Parathyroid adenoma (tissue), 2 donors: Measurements from ENCODE around the gene MACF1.

Experiments used
- H2AFZ ChIP-seq: fragments of 300-600 bp; sonication (generic); one replicate; pipeline ENCODE4 v1.7.0; 2017; ENCODE audit warnings: antibody characterized with exemption, mild to moderate bottlenecking
- H3K27ac ChIP-seq: fragments of 300-600 bp; sonication (generic); one replicate; pipeline ENCODE4 v1.7.0; 2017
- H3K27me3 ChIP-seq: fragments of 300-600 bp; sonication (generic); one replicate; pipeline ENCODE4 v1.7.0; 2017; ENCODE audit warnings: low read length; ENCODE audit not compliant: control insufficient read depth, insufficient read depth
- H3K36me3 ChIP-seq: fragments of 300-600 bp; sonication (generic); one replicate; pipeline ENCODE4 v1.7.0; 2017; ENCODE audit warnings: low read length; ENCODE audit not compliant: control insufficient read depth, insufficient read depth
- H3K4me1 ChIP-seq: fragments of 300-600 bp; sonication (generic); one replicate; pipeline ENCODE4 v1.7.0; 2017; ENCODE audit warnings: control low read depth
- H3K4me2 ChIP-seq: fragments of 300-600 bp; sonication (generic); one replicate; pipeline ENCODE4 v1.7.0; 2017; ENCODE audit warnings: low read length
- H3K4me3 ChIP-seq: fragments of 300-600 bp; sonication (generic); one replicate; pipeline ENCODE4 v1.7.0; 2017; ENCODE audit warnings: low read depth, low read length
- H3K79me2 ChIP-seq: fragments of 300-600 bp; sonication (generic); one replicate; pipeline ENCODE4 v1.7.0; 2017; ENCODE audit warnings: control low read depth
- H3K9ac ChIP-seq: fragments of 300-600 bp; sonication (generic); one replicate; pipeline ENCODE4 v1.7.0; 2017; ENCODE audit warnings: mild to moderate bottlenecking
- H3K9me3 ChIP-seq: fragments of 300-600 bp; sonication (generic); one replicate; pipeline ENCODE4 v1.7.0; 2017; ENCODE audit warnings: low read length; ENCODE audit not compliant: control insufficient read depth
- TF ChIP-seq, protein P1 (sequence below): fragments of 300-600 bp; sonication (generic); IDR thresholded peaks from one replicate; pipeline ENCODE4 v1.7.0; 2017; ENCODE audit warnings: antibody characterized with exemption, mild to moderate bottlenecking
- donor health status: primary hyperparathyroidism.

Gene MACF1

DNA sequence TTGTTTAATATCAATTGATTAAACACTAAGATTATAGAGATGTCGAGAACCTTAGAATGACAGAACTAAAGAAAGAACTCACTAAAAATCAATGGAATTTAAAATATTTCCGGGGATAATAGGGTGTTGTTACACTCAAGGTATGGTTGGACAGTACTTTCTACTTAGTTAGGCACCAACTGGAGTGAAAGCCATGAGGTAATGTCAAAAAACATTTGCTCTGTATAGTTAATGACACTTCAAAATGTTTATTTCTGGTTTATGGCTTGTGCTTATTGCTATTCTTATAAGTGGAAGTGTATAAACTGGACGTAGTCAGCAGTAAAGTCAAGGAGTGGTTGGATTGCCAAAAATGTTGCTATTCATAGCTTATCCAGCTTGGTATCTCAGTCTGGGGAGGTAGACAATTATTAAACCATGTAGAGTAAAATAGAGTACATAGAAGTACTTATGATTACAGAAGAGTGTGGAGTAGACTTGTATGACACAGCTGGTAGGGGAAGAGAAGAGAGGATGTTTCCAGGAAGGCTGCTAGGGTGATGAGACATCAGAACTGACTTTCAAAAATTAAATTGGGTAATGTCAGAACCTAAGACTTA is 230.4 kb downstream of the MACF1 start:
- H3K4me3 ChIP-seq, result no peak overlapping the region
- no peak overlapping the region for H3K4me2 ChIP-seq
- H3K79me2 ChIP-seq, result no peaks in the 10 kb centered on the region
- H3K27me3 ChIP-seq, result no peaks in the 10 kb centered on the region
- TF ChIP-seq, protein P1, sequence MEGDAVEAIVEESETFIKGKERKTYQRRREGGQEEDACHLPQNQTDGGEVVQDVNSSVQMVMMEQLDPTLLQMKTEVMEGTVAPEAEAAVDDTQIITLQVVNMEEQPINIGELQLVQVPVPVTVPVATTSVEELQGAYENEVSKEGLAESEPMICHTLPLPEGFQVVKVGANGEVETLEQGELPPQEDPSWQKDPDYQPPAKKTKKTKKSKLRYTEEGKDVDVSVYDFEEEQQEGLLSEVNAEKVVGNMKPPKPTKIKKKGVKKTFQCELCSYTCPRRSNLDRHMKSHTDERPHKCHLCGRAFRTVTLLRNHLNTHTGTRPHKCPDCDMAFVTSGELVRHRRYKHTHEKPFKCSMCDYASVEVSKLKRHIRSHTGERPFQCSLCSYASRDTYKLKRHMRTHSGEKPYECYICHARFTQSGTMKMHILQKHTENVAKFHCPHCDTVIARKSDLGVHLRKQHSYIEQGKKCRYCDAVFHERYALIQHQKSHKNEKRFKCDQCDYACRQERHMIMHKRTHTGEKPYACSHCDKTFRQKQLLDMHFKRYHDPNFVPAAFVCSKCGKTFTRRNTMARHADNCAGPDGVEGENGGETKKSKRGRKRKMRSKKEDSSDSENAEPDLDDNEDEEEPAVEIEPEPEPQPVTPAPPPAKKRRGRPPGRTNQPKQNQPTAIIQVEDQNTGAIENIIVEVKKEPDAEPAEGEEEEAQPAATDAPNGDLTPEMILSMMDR, result no peak
- no peak overlapping the region for H3K27ac ChIP-seq
- no peak overlapping the region for H2AFZ ChIP-seq
- no peaks in the 10 kb centered on the region for H3K36me3 ChIP-seq
- H3K4me1 ChIP-seq, result no peaks in the 10 kb centered on the region
- H3K9me3 ChIP-seq, result no peaks in the 10 kb centered on the region
- no peak overlapping the region for H3K9ac ChIP-seq

DNA sequence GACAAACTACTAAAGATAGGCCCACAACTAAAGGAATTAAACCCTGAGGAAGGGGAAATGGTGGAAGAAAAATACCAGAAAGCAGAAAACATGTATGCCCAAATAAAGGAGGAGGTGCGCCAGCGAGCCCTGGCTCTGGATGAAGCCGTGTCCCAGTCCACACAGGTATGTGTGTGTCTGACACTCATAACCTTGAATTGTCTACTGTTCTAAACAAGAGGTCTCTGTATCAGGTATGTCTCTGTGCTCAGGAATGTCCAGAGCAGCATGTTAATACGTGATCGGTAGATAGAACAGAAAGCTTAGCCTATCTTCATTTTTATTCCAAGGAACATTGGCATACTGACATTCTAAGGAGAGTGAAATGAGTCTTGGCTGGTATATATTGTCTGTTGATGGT is 231.1 kb downstream of the MACF1 start:
- Histone ChIP-seq H3K79me2 (no peaks in the 10 kb centered on the region), H2AFZ (no peak overlapping the region), H3K9me3 (no peaks in the 10 kb centered on the region), H3K9ac (no peak overlapping the region), H3K27ac (no peak overlapping the region), H3K4me1 (no peaks in the 10 kb centered on the region), H3K4me2 (no peak overlapping the region), H3K4me3 (no peak overlapping the region), H3K27me3 (no peaks in the 10 kb centered on the region), H3K36me3 (no peaks in the 10 kb centered on the region)
- TF ChIP-seq, protein P1, result no peak

DNA sequence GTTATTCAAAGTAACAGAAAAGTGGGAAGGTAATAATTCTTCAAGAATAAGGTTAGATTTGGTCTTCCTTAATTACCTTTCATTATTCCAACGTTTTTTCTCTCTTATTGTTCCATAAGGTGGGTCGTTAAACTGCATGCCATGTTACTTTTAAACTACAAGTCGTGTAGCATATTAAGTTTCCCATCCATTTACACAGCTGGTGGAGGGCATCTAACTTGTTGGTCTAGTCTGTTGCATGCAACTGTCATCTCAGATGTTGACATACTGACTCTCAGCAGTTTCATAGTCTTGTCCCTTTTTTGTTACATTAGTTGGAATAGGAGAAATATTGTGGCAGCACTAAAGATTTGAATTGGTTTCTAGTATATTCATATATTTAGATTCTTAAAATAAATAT is 232.3 kb downstream of the MACF1 start:
- Histone ChIP-seq H3K9ac (no peak overlapping the region), H3K4me3 (no peak overlapping the region), H3K4me1 (no peaks in the 10 kb centered on the region), H2AFZ (no peak overlapping the region), H3K27me3 (no peaks in the 10 kb centered on the region), H3K27ac (no peak overlapping the region), H3K9me3 (no peaks in the 10 kb centered on the region), H3K79me2 (peaks cover 2% of the 10 kb centered on the region), H3K4me2 (no peak overlapping the region), H3K36me3 (no peaks in the 10 kb centered on the region)
- TF ChIP-seq, protein P1, result no peak

DNA sequence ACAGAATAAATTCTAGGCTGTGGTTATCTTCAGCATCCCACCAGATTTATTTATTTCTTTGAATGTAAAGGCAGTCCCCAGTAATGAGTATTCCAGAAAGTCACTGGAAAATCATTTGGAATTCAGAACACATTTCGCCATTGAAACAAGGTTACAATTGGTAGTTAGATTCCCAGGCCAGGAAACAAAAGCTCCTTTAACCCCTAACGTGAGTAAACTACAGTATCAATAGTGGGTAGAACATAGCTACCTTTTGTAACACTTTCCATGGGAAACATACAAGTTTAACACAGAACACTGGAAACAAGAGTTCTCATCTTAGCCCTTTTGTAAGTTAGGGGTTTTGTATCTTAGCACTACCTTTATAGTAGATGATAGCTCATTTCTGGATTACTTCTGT is 233.5 kb downstream of the MACF1 start:
- Histone ChIP-seq H3K4me2 (no peak overlapping the region), H3K4me1 (no peaks in the 10 kb centered on the region), H3K4me3 (no peak overlapping the region), H3K27me3 (no peaks in the 10 kb centered on the region), H3K9ac (no peak overlapping the region), H2AFZ (no peak overlapping the region), H3K36me3 (no peaks in the 10 kb centered on the region), H3K27ac (no peak overlapping the region), H3K9me3 (no peaks in the 10 kb centered on the region), H3K79me2 (peaks cover 3% of the 10 kb centered on the region)
- TF ChIP-seq, protein P1, result no peak

DNA sequence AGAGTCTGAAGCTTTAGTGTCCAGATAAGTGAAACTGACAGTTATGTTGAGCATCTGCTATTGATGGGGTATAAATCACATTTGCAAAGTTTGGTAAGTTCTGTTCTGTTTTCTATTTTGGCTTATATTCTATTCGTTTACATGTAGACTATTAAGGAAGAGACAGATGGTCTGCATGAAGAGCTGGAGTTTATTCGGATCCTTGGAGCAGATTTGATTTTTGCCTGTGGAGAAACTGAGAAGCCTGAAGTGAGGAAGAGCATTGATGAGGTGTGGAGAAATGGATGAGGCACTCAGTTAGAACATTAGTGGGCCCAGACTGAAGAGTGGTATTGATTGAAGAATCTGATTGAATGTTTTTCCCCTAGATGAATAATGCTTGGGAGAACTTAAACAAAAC is 236.4 kb downstream of the MACF1 start:
- Histone ChIP-seq H3K9me3 (no peaks in the 10 kb centered on the region), H3K9ac (no peak overlapping the region), H3K36me3 (no peaks in the 10 kb centered on the region), H2AFZ (no peak overlapping the region), H3K4me3 (no peak overlapping the region), H3K27ac (no peak overlapping the region), H3K27me3 (no peaks in the 10 kb centered on the region), H3K79me2 (peaks cover 3% of the 10 kb centered on the region), H3K4me2 (no peak overlapping the region), H3K4me1 (no peaks in the 10 kb centered on the region)
- TF ChIP-seq, protein P1, result no peak
